ENCODE measurements around the gene CYGB. TPM values are rescaled to one million over a fixed set of nuclear protein-coding genes. Genes with fewer than 3 reads are reported as not detected.

The CYGB gene
- total and polyA plus RNA-seq, 2 of the 13 experiments (the other 11 are each of a cell fraction or from before 2014, with no cell fraction given), result 18.9 to 27.1 TPM

DNA sequence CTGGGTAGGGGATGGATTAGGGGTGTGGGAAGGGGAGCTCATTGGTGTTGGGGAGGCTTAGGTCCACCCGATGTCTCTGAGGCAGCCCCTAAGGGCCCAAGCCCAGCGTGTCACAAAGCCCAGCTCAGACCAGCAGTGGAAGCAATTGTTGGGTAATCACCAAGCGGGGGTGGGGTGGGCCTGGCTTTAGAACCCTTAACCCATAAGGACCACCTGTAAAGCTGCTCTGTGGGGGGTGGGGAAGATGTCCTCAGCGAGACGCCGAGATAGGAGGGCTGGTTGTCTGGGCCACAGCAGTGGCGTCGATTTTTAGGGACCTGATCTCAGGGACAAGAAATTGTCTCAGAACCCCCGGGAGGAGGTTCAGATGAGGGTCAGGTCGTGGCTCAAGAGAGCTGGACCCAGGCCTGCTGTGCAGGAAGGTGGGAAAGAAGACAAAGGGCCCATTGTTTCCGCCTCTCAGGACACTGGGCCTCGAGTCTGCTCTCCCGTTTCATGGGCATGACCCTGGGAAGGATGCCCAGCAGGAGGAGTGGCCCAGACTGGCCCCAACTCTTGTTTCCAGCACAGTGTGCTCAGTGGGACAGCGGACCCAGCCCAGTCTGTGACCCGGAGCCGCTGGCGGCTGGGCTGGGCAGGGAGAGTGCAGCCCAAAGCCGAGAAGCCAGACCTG lies 32.2 kb upstream of the CYGB start (continued):
- TF ChIP-seq, protein P1, sequence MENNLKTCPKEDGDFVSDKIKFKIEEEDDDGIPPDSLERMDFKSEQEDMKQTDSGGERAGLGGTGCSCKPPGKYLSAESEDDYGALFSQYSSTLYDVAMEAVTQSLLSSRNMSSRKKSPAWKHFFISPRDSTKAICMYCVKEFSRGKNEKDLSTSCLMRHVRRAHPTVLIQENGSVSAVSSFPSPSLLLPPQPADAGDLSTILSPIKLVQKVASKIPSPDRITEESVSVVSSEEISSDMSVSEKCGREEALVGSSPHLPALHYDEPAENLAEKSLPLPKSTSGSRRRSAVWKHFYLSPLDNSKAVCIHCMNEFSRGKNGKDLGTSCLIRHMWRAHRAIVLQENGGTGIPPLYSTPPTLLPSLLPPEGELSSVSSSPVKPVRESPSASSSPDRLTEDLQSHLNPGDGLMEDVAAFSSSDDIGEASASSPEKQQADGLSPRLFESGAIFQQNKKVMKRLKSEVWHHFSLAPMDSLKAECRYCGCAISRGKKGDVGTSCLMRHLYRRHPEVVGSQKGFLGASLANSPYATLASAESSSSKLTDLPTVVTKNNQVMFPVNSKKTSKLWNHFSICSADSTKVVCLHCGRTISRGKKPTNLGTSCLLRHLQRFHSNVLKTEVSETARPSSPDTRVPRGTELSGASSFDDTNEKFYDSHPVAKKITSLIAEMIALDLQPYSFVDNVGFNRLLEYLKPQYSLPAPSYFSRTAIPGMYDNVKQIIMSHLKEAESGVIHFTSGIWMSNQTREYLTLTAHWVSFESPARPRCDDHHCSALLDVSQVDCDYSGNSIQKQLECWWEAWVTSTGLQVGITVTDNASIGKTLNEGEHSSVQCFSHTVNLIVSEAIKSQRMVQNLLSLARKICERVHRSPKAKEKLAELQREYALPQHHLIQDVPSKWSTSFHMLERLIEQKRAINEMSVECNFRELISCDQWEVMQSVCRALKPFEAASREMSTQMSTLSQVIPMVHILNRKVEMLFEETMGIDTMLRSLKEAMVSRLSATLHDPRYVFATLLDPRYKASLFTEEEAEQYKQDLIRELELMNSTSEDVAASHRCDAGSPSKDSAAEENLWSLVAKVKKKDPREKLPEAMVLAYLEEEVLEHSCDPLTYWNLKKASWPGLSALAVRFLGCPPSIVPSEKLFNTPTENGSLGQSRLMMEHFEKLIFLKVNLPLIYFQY (CRISPR knock-in tag; IDR thresholded peaks at IDR 0.05; ENCODE audit: borderline replicate concordance), result peak; percentile 99
- TF ChIP-seq, protein P2, sequence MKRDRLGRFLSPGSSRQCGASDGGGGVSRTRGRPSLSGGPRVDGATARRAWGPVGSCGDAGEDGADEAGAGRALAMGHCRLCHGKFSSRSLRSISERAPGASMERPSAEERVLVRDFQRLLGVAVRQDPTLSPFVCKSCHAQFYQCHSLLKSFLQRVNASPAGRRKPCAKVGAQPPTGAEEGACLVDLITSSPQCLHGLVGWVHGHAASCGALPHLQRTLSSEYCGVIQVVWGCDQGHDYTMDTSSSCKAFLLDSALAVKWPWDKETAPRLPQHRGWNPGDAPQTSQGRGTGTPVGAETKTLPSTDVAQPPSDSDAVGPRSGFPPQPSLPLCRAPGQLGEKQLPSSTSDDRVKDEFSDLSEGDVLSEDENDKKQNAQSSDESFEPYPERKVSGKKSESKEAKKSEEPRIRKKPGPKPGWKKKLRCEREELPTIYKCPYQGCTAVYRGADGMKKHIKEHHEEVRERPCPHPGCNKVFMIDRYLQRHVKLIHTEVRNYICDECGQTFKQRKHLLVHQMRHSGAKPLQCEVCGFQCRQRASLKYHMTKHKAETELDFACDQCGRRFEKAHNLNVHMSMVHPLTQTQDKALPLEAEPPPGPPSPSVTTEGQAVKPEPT (CRISPR knock-in tag; IDR thresholded peaks at IDR 0.05; ENCODE audit: low read depth), result no peak
- TF ChIP-seq GATAD2A (CRISPR knock-in tag; IDR thresholded peaks at IDR 0.05) (peak; percentile 93), ZNF558 (CRISPR knock-in tag; IDR thresholded peaks at IDR 0.05; ENCODE audit: borderline replicate concordance) (no peak), GABPA (IDR thresholded peaks at IDR 0.05; ENCODE audit: low read depth, low read length) (no peak), GABPA (CRISPR knock-in tag; IDR thresholded peaks at IDR 0.05; ENCODE audit: low read depth) (no peak), ZNF607 (CRISPR knock-in tag; IDR thresholded peaks at IDR 0.05; ENCODE audit: borderline replicate concordance) (no peak), SOX13 (IDR thresholded peaks at IDR 0.05) (0 out of 2 replicates have a peak, but pooled peaks have one; percentile 22), SOX13 (CRISPR knock-in tag; conservative IDR thresholded peaks at IDR 0.05 in 1 of 2, IDR thresholded peaks at IDR 0.05 in 1 of 2) (peak in 1 of 2 experiments; percentile 89; a peak in 2 of 4 replicates)
- TF ChIP-seq, protein P3, sequence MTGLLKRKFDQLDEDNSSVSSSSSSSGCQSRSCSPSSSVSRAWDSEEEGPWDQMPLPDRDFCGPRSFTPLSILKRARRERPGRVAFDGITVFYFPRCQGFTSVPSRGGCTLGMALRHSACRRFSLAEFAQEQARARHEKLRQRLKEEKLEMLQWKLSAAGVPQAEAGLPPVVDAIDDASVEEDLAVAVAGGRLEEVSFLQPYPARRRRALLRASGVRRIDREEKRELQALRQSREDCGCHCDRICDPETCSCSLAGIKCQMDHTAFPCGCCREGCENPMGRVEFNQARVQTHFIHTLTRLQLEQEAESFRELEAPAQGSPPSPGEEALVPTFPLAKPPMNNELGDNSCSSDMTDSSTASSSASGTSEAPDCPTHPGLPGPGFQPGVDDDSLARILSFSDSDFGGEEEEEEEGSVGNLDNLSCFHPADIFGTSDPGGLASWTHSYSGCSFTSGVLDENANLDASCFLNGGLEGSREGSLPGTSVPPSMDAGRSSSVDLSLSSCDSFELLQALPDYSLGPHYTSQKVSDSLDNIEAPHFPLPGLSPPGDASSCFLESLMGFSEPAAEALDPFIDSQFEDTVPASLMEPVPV (CRISPR knock-in tag; IDR thresholded peaks at IDR 0.05), result peak; percentile 77
- TF ChIP-seq, protein P4, sequence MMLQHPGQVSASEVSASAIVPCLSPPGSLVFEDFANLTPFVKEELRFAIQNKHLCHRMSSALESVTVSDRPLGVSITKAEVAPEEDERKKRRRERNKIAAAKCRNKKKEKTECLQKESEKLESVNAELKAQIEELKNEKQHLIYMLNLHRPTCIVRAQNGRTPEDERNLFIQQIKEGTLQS (CRISPR knock-in tag; IDR thresholded peaks at IDR 0.05), result peak; percentile 11; the same call in 1 of the 2 replicates
- TF ChIP-seq, protein P5, sequence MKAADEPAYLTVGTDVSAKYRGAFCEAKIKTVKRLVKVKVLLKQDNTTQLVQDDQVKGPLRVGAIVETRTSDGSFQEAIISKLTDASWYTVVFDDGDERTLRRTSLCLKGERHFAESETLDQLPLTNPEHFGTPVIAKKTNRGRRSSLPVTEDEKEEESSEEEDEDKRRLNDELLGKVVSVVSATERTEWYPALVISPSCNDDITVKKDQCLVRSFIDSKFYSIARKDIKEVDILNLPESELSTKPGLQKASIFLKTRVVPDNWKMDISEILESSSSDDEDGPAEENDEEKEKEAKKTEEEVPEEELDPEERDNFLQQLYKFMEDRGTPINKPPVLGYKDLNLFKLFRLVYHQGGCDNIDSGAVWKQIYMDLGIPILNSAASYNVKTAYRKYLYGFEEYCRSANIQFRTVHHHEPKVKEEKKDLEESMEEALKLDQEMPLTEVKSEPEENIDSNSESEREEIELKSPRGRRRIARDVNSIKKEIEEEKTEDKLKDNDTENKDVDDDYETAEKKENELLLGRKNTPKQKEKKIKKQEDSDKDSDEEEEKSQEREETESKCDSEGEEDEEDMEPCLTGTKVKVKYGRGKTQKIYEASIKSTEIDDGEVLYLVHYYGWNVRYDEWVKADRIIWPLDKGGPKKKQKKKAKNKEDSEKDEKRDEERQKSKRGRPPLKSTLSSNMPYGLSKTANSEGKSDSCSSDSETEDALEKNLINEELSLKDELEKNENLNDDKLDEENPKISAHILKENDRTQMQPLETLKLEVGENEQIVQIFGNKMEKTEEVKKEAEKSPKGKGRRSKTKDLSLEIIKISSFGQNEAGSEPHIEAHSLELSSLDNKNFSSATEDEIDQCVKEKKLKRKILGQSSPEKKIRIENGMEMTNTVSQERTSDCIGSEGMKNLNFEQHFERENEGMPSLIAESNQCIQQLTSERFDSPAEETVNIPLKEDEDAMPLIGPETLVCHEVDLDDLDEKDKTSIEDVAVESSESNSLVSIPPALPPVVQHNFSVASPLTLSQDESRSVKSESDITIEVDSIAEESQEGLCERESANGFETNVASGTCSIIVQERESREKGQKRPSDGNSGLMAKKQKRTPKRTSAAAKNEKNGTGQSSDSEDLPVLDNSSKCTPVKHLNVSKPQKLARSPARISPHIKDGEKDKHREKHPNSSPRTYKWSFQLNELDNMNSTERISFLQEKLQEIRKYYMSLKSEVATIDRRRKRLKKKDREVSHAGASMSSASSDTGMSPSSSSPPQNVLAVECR (CRISPR knock-in tag; IDR thresholded peaks at IDR 0.05; ENCODE audit: borderline replicate concordance), result peak; percentile 58
- TF ChIP-seq, protein P6, sequence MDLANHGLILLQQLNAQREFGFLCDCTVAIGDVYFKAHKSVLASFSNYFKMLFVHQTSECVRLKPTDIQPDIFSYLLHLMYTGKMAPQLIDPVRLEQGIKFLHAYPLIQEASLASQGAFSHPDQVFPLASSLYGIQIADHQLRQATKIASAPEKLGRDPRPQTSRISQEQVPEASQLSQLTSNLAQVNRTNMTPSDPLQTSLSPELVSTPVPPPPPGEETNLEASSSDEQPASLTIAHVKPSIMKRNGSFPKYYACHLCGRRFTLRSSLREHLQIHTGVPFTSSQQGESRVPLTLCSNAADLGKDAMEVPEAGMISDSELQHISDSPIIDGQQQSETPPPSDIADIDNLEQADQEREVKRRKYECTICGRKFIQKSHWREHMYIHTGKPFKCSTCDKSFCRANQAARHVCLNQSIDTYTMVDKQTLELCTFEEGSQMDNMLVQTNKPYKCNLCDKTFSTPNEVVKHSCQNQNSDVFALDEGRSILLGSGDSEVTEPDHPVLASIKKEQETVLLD (CRISPR knock-in tag; IDR thresholded peaks at IDR 0.05; ENCODE audit: low read depth), result 0 out of 2 replicates have a peak, but pooled peaks have one; percentile 50
